Nasal cavity respiratory epithelium epithelial cell of viscerocranial mucosa (primary cell): Measurements from ENCODE around the gene ANKRD52. TPM values are rescaled to one million over a fixed set of nuclear protein-coding genes. Genes with fewer than 3 reads are reported as not detected.

Experiments used
- total RNA-seq: library from RNA; depleted of rRNA; stranded (reverse); fragments of >200 nt; gene quantifications from 2 replicates; pipeline ENCODE4 v1.2.3, GENCODE V29; 2014

Gene ANKRD52
- 10.6 and 40.3 TPM in 2 replicates for total RNA-seq

DNA sequence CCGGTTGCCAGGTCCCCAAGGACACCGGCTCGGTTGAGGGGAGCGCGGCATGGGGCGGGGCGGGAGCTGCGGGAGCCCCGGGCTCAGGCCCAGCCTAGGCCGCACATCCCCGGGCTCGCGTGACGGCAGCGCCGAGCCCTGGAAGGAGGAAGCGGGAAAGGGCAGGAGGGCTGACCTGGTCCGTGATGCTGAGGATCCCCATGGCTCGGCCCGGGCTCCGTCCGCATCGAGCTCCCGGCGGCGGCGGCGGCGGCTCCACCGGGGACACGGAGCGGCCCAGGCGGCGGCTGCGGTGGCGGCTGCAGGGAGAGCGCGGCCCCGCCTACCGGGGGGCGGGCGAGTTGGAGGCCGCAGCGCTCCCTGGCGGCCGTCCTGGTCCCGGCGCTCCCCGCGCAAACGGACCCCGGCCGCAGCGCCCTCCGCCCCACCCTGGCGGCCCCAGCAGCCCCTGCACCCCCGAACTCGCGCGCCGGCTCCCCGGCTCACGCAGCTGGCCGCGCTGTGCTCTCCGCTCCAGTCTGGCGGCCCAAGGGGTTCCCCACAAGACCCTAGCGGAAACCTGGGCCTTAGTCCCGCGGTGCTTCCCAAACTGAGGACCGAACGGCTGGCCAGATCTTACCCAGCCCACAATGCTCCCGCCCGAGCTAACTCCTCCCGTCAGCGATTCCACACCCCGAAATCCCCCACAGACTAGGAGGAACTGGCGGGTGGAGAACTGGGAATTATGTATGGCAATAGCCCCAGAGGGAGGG lies at the start of gene ANKRD52:
TSS of gene ANKRD52 (minus strand) at position 317 of the 752 bp plus-strand sequence. CDS start at position 202, 115 bp downstream.

DNA sequence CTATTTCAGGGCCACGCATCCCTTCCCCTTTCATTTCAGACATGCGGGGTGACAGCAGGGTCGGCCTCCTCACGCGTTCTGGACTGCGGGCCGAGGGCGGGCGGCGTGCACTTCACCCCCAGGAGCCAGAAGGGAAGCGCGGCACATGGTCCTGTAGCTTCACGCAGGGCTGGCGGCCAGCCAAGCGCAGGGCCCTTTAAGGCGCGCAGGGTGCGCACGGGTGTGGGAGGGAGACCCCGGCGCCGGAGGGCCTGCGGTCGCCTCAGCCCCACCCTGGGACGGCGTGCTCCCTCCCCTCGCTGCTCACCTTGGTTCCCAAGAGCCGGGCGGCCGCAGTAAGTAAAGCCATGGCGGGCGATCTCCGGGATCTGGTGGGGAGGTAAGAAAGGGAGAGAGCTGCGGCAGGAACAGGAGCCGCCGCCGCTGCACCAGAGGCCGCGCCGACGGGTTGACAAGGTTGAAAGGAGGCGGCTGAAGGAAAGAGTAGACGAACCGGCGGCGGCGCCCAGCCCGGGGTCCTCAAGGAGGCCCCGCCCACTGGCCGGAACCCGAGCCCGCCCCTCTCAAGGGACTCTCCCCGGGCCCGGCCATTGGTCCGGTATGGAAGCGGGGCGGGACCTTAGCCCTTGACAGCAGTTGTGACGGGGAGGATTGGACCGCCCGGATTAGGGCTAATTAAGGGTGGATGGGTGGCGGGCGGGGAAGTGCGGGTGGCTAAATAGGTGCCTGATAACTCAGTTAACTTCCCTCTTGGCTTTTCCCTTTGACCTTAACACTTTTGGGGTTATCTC lies 41.9 kb upstream of the ANKRD52 start, which contains the start of gene CS:
TSS of gene CS (minus strand) at position 478 of the 791 bp plus-strand sequence. CDS start at position 349, 129 bp downstream.

DNA sequence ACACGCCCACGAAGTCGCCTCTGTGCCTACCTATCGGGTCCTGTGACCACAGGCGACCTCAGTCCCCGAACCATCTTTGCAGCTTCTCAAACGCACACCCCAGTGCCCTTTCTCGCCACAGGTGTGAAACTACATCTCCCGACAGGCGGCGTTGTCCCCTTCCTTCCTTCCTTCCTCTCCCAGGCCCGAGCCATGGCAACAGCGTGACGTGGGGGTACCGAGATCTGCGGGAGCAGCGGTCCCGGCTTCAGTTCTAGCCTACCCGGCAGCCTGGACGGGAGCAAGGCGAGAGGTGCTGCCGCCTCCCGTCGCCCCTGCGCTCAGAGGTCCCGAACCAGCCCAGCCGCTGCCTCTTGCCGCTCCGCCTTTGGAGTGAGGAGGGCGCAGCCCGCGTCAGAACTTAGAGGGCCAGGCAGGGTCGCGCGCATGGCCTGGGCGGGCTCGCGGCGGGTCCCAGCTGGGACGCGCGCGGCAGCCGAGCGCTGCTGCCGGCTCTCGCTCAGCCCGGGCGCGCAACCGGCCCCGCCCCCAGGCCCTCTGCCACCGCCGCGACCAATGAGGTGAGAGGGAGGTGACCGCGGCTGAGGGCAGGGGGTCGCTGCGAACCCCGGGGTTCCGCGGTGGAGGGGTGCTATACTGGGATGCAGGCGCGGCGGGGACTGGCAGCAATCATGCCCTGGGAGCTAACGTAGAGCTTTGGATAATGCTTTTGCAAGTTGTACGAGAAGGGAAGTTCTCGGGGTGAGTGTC lies 8.7 kb upstream of the ANKRD52 start, which contains the start of gene COQ10A:
TSS of gene COQ10A (plus strand) at position 250 of the 750 bp plus-strand sequence. CDS start at position 427, 177 bp downstream.

GRCh38 chr12:56229916-56230431 lies 28.2 kb downstream of the ANKRD52 start, which contains the start of gene SLC39A5:
TSS of gene SLC39A5 (plus strand) at chr12:56230051. CDS start at chr12:56231275, 1,224 bp downstream.

DNA sequence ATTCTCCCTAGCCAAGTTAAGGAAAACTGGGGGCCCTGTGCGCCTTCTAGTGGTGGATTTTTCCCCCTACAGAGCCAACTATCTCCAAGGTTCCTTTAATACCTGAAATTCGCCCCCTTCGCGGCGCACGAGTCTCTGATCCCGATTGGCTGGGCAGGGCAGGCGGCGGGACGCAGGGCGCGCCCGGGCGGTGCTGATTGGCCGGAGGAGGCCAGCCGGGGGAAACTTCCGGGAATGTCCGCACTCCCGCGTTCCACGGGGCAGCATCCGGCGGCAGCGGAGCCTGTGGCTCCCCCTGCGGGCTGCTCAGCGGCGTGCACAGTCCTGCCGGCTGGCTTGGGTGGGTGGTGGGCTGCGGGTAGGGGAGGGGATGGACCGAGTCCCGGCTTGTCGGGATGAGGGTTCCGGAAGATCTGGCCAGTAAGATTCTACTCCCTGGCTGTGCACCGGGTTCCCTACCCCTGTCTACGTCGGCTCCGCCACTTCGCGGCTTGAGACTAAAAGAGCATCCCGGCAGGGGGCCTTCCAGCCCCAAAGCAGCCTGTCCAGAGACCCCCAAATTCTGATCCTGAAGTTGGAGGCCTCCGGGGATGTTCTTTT lies 34.0 kb downstream of the ANKRD52 start, which contains the start of gene NABP2:
TSS of gene NABP2 (plus strand) at position 241 of the 600 bp plus-strand sequence. CDS start 515 bp downstream, outside the sequence.

DNA sequence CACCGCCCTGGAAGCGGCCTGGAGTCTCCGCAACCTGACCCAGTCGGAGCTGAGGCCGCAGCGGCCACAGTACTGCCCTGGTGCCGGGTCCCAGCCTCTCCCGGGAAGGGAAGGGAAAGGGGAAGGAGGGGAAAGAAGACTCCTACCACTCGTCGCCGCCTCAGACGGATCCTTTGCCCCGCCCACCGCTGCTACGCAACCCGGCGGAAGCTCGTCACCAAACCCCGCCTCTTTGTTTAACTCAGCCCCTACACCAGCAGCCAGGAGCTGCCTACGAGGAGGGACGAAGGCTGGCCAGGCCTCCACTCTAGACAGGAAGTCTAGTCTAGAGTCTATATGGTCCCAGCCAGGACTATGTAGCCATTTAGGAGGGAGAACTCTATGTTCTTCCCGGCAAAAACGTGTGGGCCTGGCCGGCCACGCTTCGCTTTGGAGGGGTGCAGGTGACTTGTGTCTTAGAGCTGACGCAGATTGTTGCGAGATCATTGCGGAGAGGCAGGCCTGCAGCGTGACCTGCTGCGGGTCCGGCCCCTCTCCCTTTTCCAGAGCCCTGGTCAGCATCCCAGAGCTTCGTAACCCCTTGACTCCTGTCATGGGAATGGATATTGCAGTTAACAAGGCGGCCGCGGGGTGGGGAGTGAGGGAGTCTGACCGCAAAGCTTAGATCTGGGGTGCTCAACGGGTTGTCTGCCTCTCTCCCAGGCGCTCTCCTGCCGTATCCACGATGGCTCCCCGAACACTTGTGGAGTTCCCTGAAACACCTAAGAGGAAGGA lies 36.2 kb downstream of the ANKRD52 start, which contains the start of gene RNF41:
TSS of gene RNF41 (minus strand) at position 166 of the 774 bp plus-strand sequence. CDS start 7,875 bp downstream, outside the sequence.

DNA sequence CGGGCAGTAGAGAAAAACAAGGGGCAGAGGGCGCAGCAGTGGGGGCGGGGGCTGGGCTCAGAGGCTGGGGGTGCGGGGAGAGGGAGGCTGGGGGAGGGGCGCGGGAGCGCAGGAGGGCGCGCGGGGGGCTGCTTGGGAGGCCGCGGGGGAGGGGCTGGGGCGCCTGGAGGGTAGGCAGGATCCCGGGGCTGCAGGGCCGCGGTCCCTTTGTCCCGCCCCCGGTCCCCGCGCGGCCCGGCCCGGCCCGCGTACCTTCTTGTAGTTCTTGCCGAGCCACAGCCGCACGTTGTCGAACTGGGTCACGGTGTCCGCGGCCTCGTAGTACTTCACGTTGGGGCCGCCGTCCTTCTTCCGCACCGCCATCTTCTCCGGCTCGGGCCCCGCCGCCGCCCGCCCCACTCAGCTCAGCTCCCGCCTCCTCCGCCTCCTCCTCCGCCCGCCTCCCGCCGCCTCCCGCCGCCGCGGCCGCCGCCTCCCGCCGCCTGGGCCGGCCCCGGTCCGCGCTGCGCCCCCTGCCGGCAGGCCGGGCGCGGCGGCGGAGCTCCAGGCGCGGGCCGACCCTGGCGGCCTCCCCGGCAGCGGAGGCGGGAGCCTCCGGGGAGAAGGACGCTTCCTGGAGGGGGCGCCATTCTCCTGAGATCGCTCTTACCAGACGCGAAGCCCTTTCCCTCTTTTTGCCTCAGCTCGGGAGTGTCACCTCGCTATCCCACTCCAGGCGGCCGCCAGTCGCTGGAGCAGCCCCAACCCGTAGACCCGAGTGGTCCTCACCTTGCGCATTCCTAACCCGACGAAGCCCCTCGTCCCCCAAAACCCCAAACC lies 68.9 kb downstream of the ANKRD52 start, which contains the start of gene SMARCC2:
TSS of gene SMARCC2 (minus strand) at position 385 of the 819 bp plus-strand sequence. CDS start at position 363, 22 bp downstream.

Other genes with a start within 250 kb of the ANKRD52 start
- 0.34 and 1.1 TPM in 2 replicates for gene IKZF4, start 237.3 kb downstream of the ANKRD52 start, total RNA-seq
- gene RPS26, start 216.5 kb downstream of the ANKRD52 start, total RNA-seq, result 55.4 and 78.7 TPM in 2 replicates
- 35.2 and 43.9 TPM in 2 replicates for gene ERBB3, start 178.2 kb downstream of the ANKRD52 start, total RNA-seq
- gene PA2G4, start 153.8 kb downstream of the ANKRD52 start, total RNA-seq, result 229 and 242 TPM in 2 replicates
- 2,819 and 3,070 TPM in 2 replicates for gene RPL41, start 141.8 kb downstream of the ANKRD52 start, total RNA-seq
- gene ZC3H10, start 140.1 kb downstream of the ANKRD52 start, total RNA-seq, result 2.2 and 4.8 TPM in 2 replicates
- gene ESYT1, start 130.1 kb downstream of the ANKRD52 start, total RNA-seq, result 235 and 281 TPM in 2 replicates
- 18.1 and 22.6 TPM in 2 replicates for gene MYL6B, start 105.8 kb downstream of the ANKRD52 start, total RNA-seq
- gene MYL6, start 100.0 kb downstream of the ANKRD52 start, total RNA-seq, result 432 and 539 TPM in 2 replicates
- 16.7 and 41.8 TPM in 2 replicates for gene SMARCC2, start 68.9 kb downstream of the ANKRD52 start, total RNA-seq
- 124 and 160 TPM in 2 replicates for gene RNF41, start 36.5 kb downstream of the ANKRD52 start, total RNA-seq
- gene NABP2, start 34.0 kb downstream of the ANKRD52 start, total RNA-seq, result 24.6 and 35.9 TPM in 2 replicates
- under 0.01 and 0.28 TPM in 2 replicates for gene SLC39A5, start 28.3 kb downstream of the ANKRD52 start, total RNA-seq
- 2.9 and 4.1 TPM in 2 replicates for gene COQ10A, start 8.6 kb upstream of the ANKRD52 start, total RNA-seq
- gene CS, start 41.9 kb upstream of the ANKRD52 start, total RNA-seq, result 106 and 188 TPM in 2 replicates
- 51.6 and 53.0 TPM in 2 replicates for gene CNPY2, start 57.6 kb upstream of the ANKRD52 start, total RNA-seq
- gene PAN2, start 75.6 kb upstream of the ANKRD52 start, total RNA-seq, result 21.9 and 27.0 TPM in 2 replicates
- 0.21 and 0.34 TPM in 2 replicates for gene IL23A, start 80.5 kb upstream of the ANKRD52 start, total RNA-seq
- gene STAT2, start 101.7 kb upstream of the ANKRD52 start, total RNA-seq, result 56.0 and 105 TPM in 2 replicates
- gene APOF, start 104.5 kb upstream of the ANKRD52 start, total RNA-seq, result not detected in 2 replicates
- gene TIMELESS, start 191.0 kb upstream of the ANKRD52 start, total RNA-seq, result 6.8 and 7.1 TPM in 2 replicates
- gene MIP, start 196.3 kb upstream of the ANKRD52 start, total RNA-seq, result not detected in 2 replicates
- gene SPRYD4, start 210.2 kb upstream of the ANKRD52 start, total RNA-seq, result 1.0 and 1.1 TPM in 2 replicates
- gene GLS2, start 229.8 kb upstream of the ANKRD52 start, total RNA-seq, result 2.8 and 7.2 TPM in 2 replicates